ENCODE measurements around the gene ACVR1. TPM values are rescaled to one million over a fixed set of nuclear protein-coding genes. Genes with fewer than 3 reads are reported as not detected.

ACVR1 gene
- total and polyA plus RNA-seq, 9 of the 15 experiments (the other 6 are each of a cell fraction or from before 2014, with no cell fraction given) = 3.8 to 14.3 (median 6.9) TPM

- TF ChIP-seq, protein P1, sequence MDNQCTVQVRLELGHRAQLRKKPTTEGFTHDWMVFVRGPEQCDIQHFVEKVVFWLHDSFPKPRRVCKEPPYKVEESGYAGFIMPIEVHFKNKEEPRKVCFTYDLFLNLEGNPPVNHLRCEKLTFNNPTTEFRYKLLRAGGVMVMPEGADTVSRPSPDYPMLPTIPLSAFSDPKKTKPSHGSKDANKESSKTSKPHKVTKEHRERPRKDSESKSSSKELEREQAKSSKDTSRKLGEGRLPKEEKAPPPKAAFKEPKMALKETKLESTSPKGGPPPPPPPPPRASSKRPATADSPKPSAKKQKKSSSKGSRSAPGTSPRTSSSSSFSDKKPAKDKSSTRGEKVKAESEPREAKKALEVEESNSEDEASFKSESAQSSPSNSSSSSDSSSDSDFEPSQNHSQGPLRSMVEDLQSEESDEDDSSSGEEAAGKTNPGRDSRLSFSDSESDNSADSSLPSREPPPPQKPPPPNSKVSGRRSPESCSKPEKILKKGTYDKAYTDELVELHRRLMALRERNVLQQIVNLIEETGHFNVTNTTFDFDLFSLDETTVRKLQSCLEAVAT (IDR thresholded peaks at IDR 0.05) = peak in 1 of 2 experiments; percentile 54; a peak in 2 of 4 replicates
- TF ChIP-seq GTF2F1 (IDR thresholded peaks at IDR 0.05; ENCODE audit: low read depth, low read length) (no peak), ZNF77 (CRISPR knock-in tag; IDR thresholded peaks at IDR 0.05) (no peak), SIRT6 (IDR thresholded peaks at IDR 0.05; ENCODE audit: low read depth, low read length) (no peak), RNF219 (CRISPR knock-in tag; IDR thresholded peaks at IDR 0.05) (no peak), BCLAF1 (IDR thresholded peaks at IDR 0.05; ENCODE audit: borderline replicate concordance in 1 of 2, control insufficient read depth in 1 of 2, low read depth in 2 of 2, low read length in 1 of 2) (no peak), EWSR1 (IDR thresholded peaks at IDR 0.05; ENCODE audit: borderline replicate concordance, low read depth, partially characterized antibody) (no peak), THRA (IDR thresholded peaks at IDR 0.05) (no peak), NFE2L1 (tag; IDR thresholded peaks at IDR 0.05; ENCODE audit: borderline replicate concordance, low read depth) (no peak), CBFA2T2 (conservative IDR thresholded peaks at IDR 0.05) (peak; percentile 99), ZNF589 (CRISPR knock-in tag; IDR thresholded peaks at IDR 0.05; ENCODE audit: low read depth) (peak; percentile 40; the same call in 1 of the 2 replicates), ZNF175 (CRISPR knock-in tag; IDR thresholded peaks at IDR 0.05; ENCODE audit: low read depth) (0 out of 2 replicates have a peak, but pooled peaks have one; percentile 27), ZC3H8 (IDR thresholded peaks at IDR 0.05) (no peak), CHD1 (IDR thresholded peaks at IDR 0.05; ENCODE audit: low read length) (no peak), CREB1 (IDR thresholded peaks at IDR 0.05) (no peak), CREB1 (CRISPR knock-in tag; IDR thresholded peaks at IDR 0.05) (no peak), JUNB (CRISPR knock-in tag; conservative IDR thresholded peaks at IDR 0.05) (no peak), PURB (CRISPR knock-in tag; IDR thresholded peaks at IDR 0.05; ENCODE audit: low read depth) (no peak)
- TF ChIP-seq, protein P2, sequence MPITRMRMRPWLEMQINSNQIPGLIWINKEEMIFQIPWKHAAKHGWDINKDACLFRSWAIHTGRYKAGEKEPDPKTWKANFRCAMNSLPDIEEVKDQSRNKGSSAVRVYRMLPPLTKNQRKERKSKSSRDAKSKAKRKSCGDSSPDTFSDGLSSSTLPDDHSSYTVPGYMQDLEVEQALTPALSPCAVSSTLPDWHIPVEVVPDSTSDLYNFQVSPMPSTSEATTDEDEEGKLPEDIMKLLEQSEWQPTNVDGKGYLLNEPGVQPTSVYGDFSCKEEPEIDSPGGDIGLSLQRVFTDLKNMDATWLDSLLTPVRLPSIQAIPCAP (CRISPR knock-in tag; IDR thresholded peaks at IDR 0.05; ENCODE audit: borderline replicate concordance) = no peak
Observed at GRCh38 chr2:157899125-157899839, 23.2 kb upstream of the ACVR1 start (continued).

Measured in K562 (cell line).